NB4 (cell line): ENCODE data around the gene ABCC4.
"Not testable (repeated sequence)": the region's sequence is repeated elsewhere in the genome, so short reads cannot be mapped to it uniquely, and the experiment has no call there.

ENCODE experiments used
- MAX ChIP-seq: IDR thresholded peaks from 2 replicates; pipeline ENCODE4 v1.6.1; 2011; ENCODE audit warnings: low read depth, low read length
- POLR2A ChIP-seq: IDR thresholded peaks from 2 replicates; pipeline ENCODE4 v1.6.1; 2011; ENCODE audit warnings: mild to moderate bottlenecking; ENCODE audit not compliant: insufficient read length; ENCODE audit errors: extremely low read depth
- TF ChIP-seq, protein P1 (sequence below): IDR thresholded peaks from one replicate; pipeline ENCODE4 v1.5.1; 2012; ENCODE audit warnings: low read depth, low read length

DNA sequence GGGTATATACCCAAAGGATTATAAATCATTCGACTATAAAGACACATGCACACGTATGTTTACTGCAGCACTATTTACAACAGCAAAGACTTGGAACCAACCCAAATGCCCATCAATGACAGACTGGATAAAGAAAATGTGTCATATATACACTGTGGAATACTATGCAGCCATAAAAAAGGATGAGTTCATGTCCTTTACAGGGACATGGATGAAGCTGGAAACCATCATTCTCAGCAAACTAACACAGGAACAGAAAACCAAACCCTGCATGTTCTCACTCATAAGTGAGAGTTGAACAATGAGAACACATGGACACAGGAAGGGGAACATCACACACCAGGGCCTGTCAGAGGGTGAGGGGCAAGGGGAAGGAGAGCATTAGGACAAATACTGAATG is 102.6 kb downstream of the ABCC4 start:
- TF ChIP-seq, protein P1, sequence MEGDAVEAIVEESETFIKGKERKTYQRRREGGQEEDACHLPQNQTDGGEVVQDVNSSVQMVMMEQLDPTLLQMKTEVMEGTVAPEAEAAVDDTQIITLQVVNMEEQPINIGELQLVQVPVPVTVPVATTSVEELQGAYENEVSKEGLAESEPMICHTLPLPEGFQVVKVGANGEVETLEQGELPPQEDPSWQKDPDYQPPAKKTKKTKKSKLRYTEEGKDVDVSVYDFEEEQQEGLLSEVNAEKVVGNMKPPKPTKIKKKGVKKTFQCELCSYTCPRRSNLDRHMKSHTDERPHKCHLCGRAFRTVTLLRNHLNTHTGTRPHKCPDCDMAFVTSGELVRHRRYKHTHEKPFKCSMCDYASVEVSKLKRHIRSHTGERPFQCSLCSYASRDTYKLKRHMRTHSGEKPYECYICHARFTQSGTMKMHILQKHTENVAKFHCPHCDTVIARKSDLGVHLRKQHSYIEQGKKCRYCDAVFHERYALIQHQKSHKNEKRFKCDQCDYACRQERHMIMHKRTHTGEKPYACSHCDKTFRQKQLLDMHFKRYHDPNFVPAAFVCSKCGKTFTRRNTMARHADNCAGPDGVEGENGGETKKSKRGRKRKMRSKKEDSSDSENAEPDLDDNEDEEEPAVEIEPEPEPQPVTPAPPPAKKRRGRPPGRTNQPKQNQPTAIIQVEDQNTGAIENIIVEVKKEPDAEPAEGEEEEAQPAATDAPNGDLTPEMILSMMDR, result not testable (repeated sequence)
- not testable (repeated sequence) for TF ChIP-seq POLR2A, MAX
